ENCODE measurements around the gene SGCA.

Gene SGCA

GRCh38 chr17:50165867-50166517 lies at the start of gene SGCA:
SGCA (plus strand) TSS chr17:50166005; CDS start chr17:50166041, 36 bp downstream.
- no peak for DNase-seq (ENCODE audit: low spot score)

DNA sequence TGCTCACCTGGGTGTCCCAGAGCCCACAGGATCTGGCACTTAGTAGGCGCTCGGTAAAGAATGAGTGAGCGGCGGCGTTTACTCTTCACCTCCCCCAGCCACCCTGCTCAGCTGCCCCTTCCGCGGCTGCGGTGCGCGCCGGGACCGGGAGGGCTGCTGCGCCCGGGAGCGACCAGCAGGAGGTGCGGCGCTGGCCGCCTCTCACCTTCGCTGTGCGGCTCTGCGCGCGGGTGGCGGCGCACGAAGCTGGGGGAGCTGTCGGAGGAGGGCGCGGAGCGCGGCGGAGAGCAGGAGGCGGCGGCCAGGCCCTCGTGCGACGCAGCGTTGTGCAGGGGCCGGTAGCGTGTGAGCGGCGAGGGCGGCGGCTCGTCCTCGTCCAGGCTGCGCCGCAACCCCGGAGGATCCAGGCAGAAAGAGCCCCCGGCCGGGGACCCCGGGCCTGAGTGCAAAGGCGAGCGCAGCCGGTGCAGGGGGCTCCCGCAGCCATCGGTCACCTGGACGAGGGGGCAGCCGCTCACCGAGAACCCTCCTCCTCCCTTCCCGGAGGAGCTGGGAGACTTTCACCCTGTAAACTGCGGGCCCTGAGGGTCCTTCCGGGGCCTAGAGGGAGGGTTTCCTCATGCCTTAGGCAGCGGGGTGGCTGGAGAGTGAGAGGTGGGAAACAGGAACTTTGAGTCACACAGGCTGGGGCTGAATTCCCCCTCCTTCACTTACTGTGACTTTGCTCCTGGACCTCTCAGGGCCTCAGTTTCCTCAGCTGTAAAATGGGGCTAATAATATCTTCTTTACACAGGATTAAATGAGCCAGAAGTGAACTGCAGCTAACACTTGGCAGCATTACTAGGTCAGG lies 48.4 kb upstream of the SGCA start:
- no peak for DNase-seq (ENCODE audit: low spot score)

DNA sequence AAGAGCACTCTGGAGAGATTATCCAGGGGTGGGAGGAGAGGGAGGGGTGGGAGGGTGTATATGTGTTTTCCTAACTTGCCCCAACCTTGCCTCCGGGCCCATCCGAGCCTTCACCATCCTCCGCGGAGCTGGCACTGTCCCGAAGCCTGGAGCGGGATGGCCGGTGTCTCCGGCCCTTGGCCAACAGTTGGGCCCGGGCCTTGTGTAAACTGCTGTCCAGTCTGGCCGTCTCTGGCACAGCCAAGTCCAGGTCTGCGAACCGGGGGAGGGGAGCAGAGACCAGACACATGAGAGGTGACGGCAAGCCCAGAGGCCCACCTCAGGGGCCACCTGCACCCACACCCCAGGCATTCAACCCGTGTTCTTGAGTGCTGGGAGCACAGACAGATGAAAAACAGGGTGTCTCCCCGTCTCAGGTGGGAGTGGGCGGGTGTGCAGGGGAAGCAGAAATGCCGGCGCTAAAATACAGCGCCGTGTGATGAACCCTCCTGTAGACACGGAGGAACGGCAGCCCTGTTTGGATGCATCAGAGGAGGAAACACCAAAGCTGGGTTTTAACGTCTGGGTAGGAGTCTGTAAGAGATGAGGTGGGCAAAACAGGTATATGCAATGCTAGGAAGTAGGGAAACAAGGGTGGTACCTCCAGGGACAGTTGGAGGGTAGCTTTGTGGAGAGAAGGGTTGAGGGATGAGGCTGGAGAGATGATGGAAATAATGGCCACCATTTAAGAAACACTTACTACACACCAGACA lies 47.6 kb upstream of the SGCA start:
- DNase-seq (ENCODE audit: low spot score) = no peak

- no peak for DNase-seq (ENCODE audit: low spot score)
Measured at GRCh38 chr17:50118828-50119218, 47.0 kb upstream of the SGCA start.

GRCh38 chr17:50120475-50121253 lies 45.1 kb upstream of the SGCA start:
- no peak for DNase-seq (ENCODE audit: low spot score)

DNA sequence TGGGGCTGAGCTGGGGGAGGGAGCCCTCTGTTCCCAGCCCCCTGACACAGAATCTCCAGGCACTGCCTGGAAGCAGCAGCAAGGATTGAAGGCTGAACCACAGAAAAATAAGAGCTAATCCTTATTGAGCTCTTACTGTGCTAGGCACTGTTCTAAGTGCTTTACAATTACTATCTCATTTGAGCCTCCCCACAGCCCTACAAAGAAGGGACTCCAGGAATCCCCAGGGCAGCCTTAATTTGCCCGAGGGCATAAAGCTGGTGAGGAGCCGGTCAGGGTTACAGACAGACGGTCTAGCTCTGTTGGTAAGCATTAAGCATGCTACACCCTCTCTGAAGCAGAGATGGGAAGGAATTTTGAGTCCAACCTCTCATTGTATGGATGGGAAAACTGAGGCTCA lies 42.9 kb upstream of the SGCA start:
- DNase-seq (ENCODE audit: low spot score) = no peak

DNA sequence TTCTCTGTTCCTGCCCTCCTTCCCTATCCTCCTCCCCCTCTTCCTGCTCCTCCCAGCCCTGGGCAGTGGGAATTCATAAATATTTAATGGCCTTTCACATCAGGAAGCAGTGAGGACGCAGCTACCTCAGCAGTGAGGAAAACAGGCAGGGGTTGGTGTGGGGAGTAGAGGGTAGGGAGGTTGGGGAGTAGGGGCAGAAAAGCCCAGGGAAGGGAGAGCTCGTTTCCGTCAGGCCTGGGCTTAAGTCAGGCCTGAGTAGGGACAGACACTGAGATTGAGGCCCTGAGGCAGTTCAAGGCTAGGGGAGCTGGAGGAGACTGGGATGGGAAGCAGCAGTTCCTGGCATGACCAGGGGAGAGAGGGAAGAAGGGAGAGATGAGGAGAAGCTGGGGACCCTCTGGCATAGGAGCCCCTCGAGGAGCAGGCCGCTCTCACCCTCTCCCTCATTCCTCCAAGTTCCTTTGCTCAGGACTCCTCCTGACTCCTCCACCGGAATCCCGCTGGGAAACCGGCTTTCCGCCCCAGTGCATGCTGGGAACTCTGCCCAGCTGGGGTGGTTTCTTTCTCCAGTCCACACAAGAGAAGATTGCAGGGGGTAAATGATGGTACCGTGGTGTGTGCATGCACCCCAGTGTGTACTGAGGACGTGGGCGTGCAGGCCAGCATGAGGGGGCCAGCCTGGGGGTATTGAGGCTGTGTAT lies 42.0 kb upstream of the SGCA start:
- DNase-seq (ENCODE audit: low spot score) = no peak

DNA sequence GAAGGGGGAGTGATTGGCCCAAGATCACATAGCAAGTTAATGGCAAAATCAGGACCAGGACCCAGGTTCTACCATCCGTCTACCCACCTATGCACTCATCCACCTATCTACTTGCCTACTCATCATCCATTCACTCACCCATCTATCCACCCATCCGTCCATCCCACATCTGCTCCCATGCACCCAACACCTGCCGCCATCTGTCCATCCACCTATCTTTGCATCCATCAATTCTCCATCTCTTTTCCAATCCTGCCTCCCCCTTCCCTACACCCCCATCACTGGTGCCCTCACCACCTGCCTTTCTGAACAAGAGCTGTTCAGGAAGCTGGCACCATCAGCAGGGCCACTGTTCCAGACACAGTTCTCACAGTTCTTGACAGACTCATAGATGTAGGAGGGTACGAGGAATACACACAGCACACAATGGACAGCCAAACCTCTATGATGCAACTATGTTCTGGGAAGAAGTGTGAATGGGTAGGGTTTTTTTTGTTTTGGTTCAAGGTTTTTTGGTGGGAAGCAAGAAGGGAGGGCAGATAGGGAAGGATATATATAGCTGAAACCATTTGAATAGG lies 40.3 kb upstream of the SGCA start:
- no peak for DNase-seq (ENCODE audit: low spot score)

- no peak for DNase-seq (ENCODE audit: low spot score)
Measured at GRCh38 chr17:50127697-50128361, 38.0 kb upstream of the SGCA start.

DNA sequence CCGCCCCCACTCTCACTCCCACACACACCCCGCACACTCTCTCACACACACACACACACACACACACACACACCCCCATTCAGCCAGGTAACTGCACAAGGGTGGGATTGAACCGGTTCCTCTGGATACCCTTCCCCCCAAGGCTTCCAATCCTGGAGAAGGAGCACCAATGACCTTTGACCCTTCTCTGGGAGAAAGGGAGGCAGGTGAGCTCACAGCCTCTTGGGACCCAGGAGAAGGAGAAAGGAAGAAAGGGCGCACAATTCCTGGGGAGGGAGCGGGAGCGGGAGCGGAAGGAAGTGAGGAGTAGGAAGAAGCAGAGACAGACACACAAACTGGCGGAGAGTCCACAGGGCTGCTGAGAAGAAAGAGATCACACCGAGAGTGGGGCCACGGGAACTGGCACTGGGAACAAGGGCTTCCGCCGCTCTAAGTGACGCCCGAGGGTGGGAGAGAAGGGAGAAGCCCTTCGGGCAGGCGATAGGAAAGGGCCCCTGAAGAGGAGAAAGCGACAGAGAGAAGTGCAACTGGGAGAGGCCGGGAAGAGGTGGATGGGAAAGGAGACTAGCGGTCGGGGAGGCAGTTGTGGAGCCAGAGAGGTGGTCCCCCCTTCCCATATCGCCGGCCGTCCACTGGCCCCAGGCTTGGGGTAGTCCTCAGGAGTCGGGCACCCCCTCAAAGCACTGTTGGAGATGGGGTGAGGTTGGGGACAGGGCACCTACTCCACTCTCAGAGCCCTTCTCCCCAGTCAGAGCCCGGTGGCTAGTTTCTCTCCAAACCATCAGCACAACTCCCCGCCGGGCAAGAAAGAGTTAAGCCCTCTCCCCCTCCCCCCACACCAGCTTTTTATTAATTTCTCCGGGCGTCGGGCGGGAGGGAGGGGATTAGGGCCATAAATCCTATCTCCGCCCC lies 37.1 kb upstream of the SGCA start:
- DNase-seq (ENCODE audit: low spot score) = no peak

GRCh38 chr17:50129353-50129727 lies 36.5 kb upstream of the SGCA start:
- DNase-seq (ENCODE audit: low spot score) = no peak

GRCh38 chr17:50129728-50130558 lies 35.9 kb upstream of the SGCA start, which contains the start of gene SAMD14:
SAMD14 (minus strand) TSS chr17:50130160; CDS start chr17:50124959, 5,201 bp downstream.
- DNase-seq (ENCODE audit: low spot score) = no peak

GRCh38 chr17:50130559-50131305 lies 35.1 kb upstream of the SGCA start:
- no peak for DNase-seq (ENCODE audit: low spot score)

- no peak for DNase-seq (ENCODE audit: low spot score)
Measured at GRCh38 chr17:50132104-50132794, 33.6 kb upstream of the SGCA start.

GRCh38 chr17:50133028-50133768 lies 32.6 kb upstream of the SGCA start:
- DNase-seq (ENCODE audit: low spot score) = no peak

DNA sequence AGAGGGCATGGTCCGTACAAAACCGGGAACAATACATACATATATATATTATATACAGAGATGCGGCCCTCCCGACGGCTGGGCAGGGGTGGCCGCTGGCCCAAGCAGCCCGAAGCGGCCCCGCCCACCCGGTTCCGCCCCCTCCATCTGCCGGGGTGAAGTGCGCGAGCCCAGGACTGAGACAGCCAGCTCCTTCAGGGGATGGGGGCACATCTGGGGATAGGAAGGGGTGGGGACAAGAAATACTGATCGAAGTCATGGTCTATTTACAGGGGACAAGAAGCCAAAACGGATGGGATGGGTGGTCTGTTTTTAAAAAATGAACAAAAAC lies 32.1 kb upstream of the SGCA start:
- DNase-seq (ENCODE audit: low spot score) = no peak

Measured in COLO829 (cell line).